Mucosa of descending colon (tissue), 3 donors: ENCODE results near the gene LLCFC1. TPM values are rescaled to one million over a fixed set of nuclear protein-coding genes. Genes with fewer than 3 reads are reported as not detected.
"Not testable (repeated sequence)": the region's sequence is repeated elsewhere in the genome, so short reads cannot be mapped to it uniquely, and the experiment has no call there.

Source experiments
- ATAC-seq: fragments of 200-7000 bp; cut with Tn5 transposase; one replicate; pipeline ENCODE4 v1.9.1; 2020; ENCODE audit warnings: mild to moderate bottlenecking, moderate library complexity
- DNase-seq, 3 donors: peaks; one replicate each; pipeline ENCODE4 v3.0.0-alpha.2; 2020
- H3K36me3 ChIP-seq: fragments of 200-600 bp; one replicate; pipeline ENCODE4 v1.8.0; 2021; ENCODE audit warnings: low read depth, mild to moderate bottlenecking
- H3K4me1 ChIP-seq: fragments of 200-600 bp; one replicate; pipeline ENCODE4 v1.8.0; 2021; ENCODE audit warnings: low read depth, mild to moderate bottlenecking
- H3K4me3 ChIP-seq: fragments of 200-600 bp; one replicate; pipeline ENCODE4 v1.8.0; 2021; ENCODE audit warnings: mild to moderate bottlenecking
- H3K9me3 ChIP-seq: fragments of 200-600 bp; one replicate; pipeline ENCODE4 v1.8.0; 2021; ENCODE audit warnings: mild to moderate bottlenecking
- CTCF ChIP-seq: fragments of 200-600 bp; IDR thresholded peaks from one replicate; pipeline ENCODE4 v1.8.0; 2022; ENCODE audit warnings: antibody characterized with exemption, mild to moderate bottlenecking
- intact Hi-C, 2 donors: fragments of 100-400 bp; cut with DNase I in 1 of 2; cut with micrococcal nuclease in 1 of 2; formaldehyde crosslinking; loops; one replicate each; pipeline versions ENCODE4 v1.11.0 to v1.11.1; 2022; cut with DNase I, micrococcal nuclease
- total RNA-seq, 3 donors: library from RNA; stranded (reverse); fragmentation: NEBNext Ultra II Directional in 2 of 3; extraction: Animal tissue kit (Norgen Biotek cat#: 25700) in 2 of 3; gene quantifications; one replicate each; pipeline versions ENCODE4 v1.2.1 to v1.2.4, GENCODE V29; 2021 to 2023
- donor health status: DM: no; HTN: no; CAD: no; lungs with moderate emphysema.
- donor health status: DM: no; HTN: no; CAD: no.
- donor health status: DM: no; HTN: yes; CAD: no.

The LLCFC1 gene
- total RNA-seq, 3 donors from 2014 or later, result not detected

- intact Hi-C loops, result no loop called here
- Histone ChIP-seq H3K36me3 (no peaks in the 10 kb centered on the region), H3K9me3 (no peaks in the 10 kb centered on the region), H3K4me1 (no peaks in the 10 kb centered on the region), H3K4me3 (no peak overlapping the region)
- no peak for ATAC-seq
- TF ChIP-seq CTCF, result no peak
- no peak for DNase-seq
These were observed 29.9 kb downstream of the LLCFC1 start for GRCh38 chr7:142969183-142969582.

- H3K4me1 ChIP-seq, result no peaks in the 10 kb centered on the region
- DNase-seq (no peak), ATAC-seq (no peak)
- intact Hi-C loops, result no loop called here
- H3K4me3 ChIP-seq, result no peak overlapping the region
- H3K9me3 ChIP-seq, result no peaks in the 10 kb centered on the region
- no peaks in the 10 kb centered on the region for H3K36me3 ChIP-seq
- TF ChIP-seq CTCF, result no peak
These were observed 35.3 kb downstream of the LLCFC1 start for GRCh38 chr7:142974626-142975025.

- ATAC-seq, intact Hi-C loops, H3K36me3 ChIP-seq, DNase-seq, H3K4me3 ChIP-seq, H3K9me3 ChIP-seq, H3K4me1 ChIP-seq: not testable (repeated sequence)
These were observed 39.1 kb downstream of the LLCFC1 start for GRCh38 chr7:142978402-142978801.

GRCh38 chr7:142983825-142984224 is 44.5 kb downstream of the LLCFC1 start:
- ATAC-seq, result no peak
- intact Hi-C loops, result no loop called here
- no peak overlapping the region for H3K4me3 ChIP-seq
- TF ChIP-seq CTCF, result no peak
- H3K36me3 ChIP-seq, result no peaks in the 10 kb centered on the region
- no peak for DNase-seq
- H3K9me3 ChIP-seq, result no peaks in the 10 kb centered on the region
- H3K4me1 ChIP-seq, result no peaks in the 10 kb centered on the region

GRCh38 chr7:142984297-142984696 is 45.0 kb downstream of the LLCFC1 start:
- no peak overlapping the region for H3K4me3 ChIP-seq
- H3K4me1 ChIP-seq, result no peaks in the 10 kb centered on the region
- H3K9me3 ChIP-seq, result no peaks in the 10 kb centered on the region
- TF ChIP-seq CTCF, result no peak
- no peak for DNase-seq
- no peaks in the 10 kb centered on the region for H3K36me3 ChIP-seq
- no peak for ATAC-seq
- intact Hi-C loops, result no loop called here

Other genes with a start within 250 kb of the LLCFC1 start
- gene PRSS1, start 190.0 kb upstream of the LLCFC1 start, total RNA-seq, result not detected
- not detected for gene PRSS2, start 168.5 kb upstream of the LLCFC1 start, total RNA-seq
- 1 to 10 TPM; 1.2 to 8.7 (median 2.6) TPM for gene EPHB6, start 84.4 kb upstream of the LLCFC1 start, total RNA-seq
- under 1 TPM; 0.35 to 0.55 (median 0.44) TPM for gene TRPV6, start 53.7 kb upstream of the LLCFC1 start, total RNA-seq
- not detected for gene TRPV5, start 5.7 kb upstream of the LLCFC1 start, total RNA-seq
- gene KEL, start 22.9 kb downstream of the LLCFC1 start, total RNA-seq, result under 1 TPM in 1 of 3 donors, not detected in 2; 0.55 TPM
- not detected for gene OR9A2, start 87.6 kb downstream of the LLCFC1 start, total RNA-seq
- gene OR6V1, start 112.9 kb downstream of the LLCFC1 start, total RNA-seq, result not detected
- not detected for gene PIP, start 192.6 kb downstream of the LLCFC1 start, total RNA-seq
- gene TAS2R39, start 243.9 kb downstream of the LLCFC1 start, total RNA-seq, result not detected